ENCODE results near the gene SPIN1.

The SPIN1 gene

GRCh38 chr9:88388886-88389605 is 802 bp downstream of the SPIN1 start:
- peak; percentile 46 for DNase-seq (ENCODE audit: low read depth)

- peak; percentile 63 for DNase-seq (ENCODE audit: low read depth)
Measured at GRCh38 chr9:88390371-88390990, 2.2 kb downstream of the SPIN1 start.

- no peak for DNase-seq (ENCODE audit: low read depth)
Measured at GRCh38 chr9:88391236-88391635, 3.0 kb downstream of the SPIN1 start.

- no peak for DNase-seq (ENCODE audit: low read depth)
Measured at GRCh38 chr9:88391921-88392320, 3.7 kb downstream of the SPIN1 start.

- no peak for DNase-seq (ENCODE audit: low read depth)
Measured at GRCh38 chr9:88392549-88392948, 4.3 kb downstream of the SPIN1 start.

- DNase-seq (ENCODE audit: low read depth): no peak
Measured at GRCh38 chr9:88396836-88397577, 8.8 kb downstream of the SPIN1 start.

GRCh38 chr9:88398016-88398415 is 9.8 kb downstream of the SPIN1 start:
- no peak for DNase-seq (ENCODE audit: low read depth)

GRCh38 chr9:88399966-88400365 is 11.7 kb downstream of the SPIN1 start:
- no peak for DNase-seq (ENCODE audit: low read depth)

GRCh38 chr9:88403340-88403739 is 15.1 kb downstream of the SPIN1 start:
- no peak for DNase-seq (ENCODE audit: low read depth)

GRCh38 chr9:88406051-88406450 is 17.8 kb downstream of the SPIN1 start:
- DNase-seq (ENCODE audit: low read depth): no peak

- no peak for DNase-seq (ENCODE audit: low read depth)
Measured at GRCh38 chr9:88411471-88411870, 23.2 kb downstream of the SPIN1 start.

- DNase-seq (ENCODE audit: low read depth): no peak
Measured at GRCh38 chr9:88414298-88414697, 26.1 kb downstream of the SPIN1 start.

- DNase-seq (ENCODE audit: low read depth): no peak
Measured at GRCh38 chr9:88418025-88418424, 29.8 kb downstream of the SPIN1 start.

GRCh38 chr9:88418715-88419540 is 30.7 kb downstream of the SPIN1 start:
- DNase-seq (ENCODE audit: low read depth): no peak

- DNase-seq (ENCODE audit: low read depth): no peak
Measured at GRCh38 chr9:88420227-88420626, 32.0 kb downstream of the SPIN1 start.

GRCh38 chr9:88421348-88421747 is 33.1 kb downstream of the SPIN1 start:
- no peak for DNase-seq (ENCODE audit: low read depth)

- no peak for DNase-seq (ENCODE audit: low read depth)
Measured at GRCh38 chr9:88425538-88425950, 37.3 kb downstream of the SPIN1 start.

- no peak for DNase-seq (ENCODE audit: low read depth)
Measured at GRCh38 chr9:88426651-88427050, 38.4 kb downstream of the SPIN1 start.

GRCh38 chr9:88429595-88430430 is 41.6 kb downstream of the SPIN1 start:
- no peak for DNase-seq (ENCODE audit: low read depth)

GRCh38 chr9:88433583-88434255 is 45.5 kb downstream of the SPIN1 start:
- DNase-seq (ENCODE audit: low read depth): no peak

- no peak for DNase-seq (ENCODE audit: low read depth)
Measured at GRCh38 chr9:88435336-88435735, 47.1 kb downstream of the SPIN1 start.
